Aorta (tissue), 5 donors: ENCODE data around the gene SUSD4. TPM values are rescaled to one million over a fixed set of nuclear protein-coding genes. Genes with fewer than 3 reads are reported as not detected.

Experiments used
- ATAC-seq: fragments of 200-7000 bp; cut with Tn5 transposase; one replicate; pipeline ENCODE4 v1.9.1; 2022; ENCODE audit warnings: moderate library complexity; ENCODE audit not compliant: low FRiP score
- DNase-seq, 2 donors: peaks; one replicate each; pipeline ENCODE4 v3.0.0-alpha.2; 2020
- H3K27ac ChIP-seq, 2 donors: one replicate each; pipeline ENCODE4 v1.5.1; 2013; ENCODE audit warnings: low read length in 2 of 2, mild to moderate bottlenecking in 2 of 2, moderate library complexity in 2 of 2, control low read depth in 1 of 2, inconsistent platforms in 1 of 2, low read depth in 1 of 2
- H3K27me3 ChIP-seq, 2 donors: one replicate each; pipeline ENCODE4 v1.6.1; 2013; ENCODE audit warnings: control low read depth in 1 of 2, low read length in 1 of 2, mild to moderate bottlenecking in 1 of 2, moderate library complexity in 1 of 2; ENCODE audit not compliant: insufficient read depth in 2 of 2, control insufficient read depth in 1 of 2
- H3K36me3 ChIP-seq, 2 donors: one replicate each; pipeline ENCODE4 v1.6.1; 2013; ENCODE audit warnings: control low read depth in 1 of 2, low read length in 1 of 2, mild to moderate bottlenecking in 1 of 2; ENCODE audit not compliant: insufficient read depth in 2 of 2, control insufficient read depth in 1 of 2
- H3K4me1 ChIP-seq, 2 donors: one replicate each; pipeline ENCODE4 v1.6.1; 2013; ENCODE audit warnings: low read length in 2 of 2, control low read depth in 1 of 2, mild to moderate bottlenecking in 1 of 2, moderate library complexity in 1 of 2; ENCODE audit not compliant: insufficient read depth in 2 of 2, control insufficient read depth in 1 of 2
- H3K4me3 ChIP-seq, 2 donors: one replicate each; pipeline ENCODE4 v1.5.1; 2013; ENCODE audit warnings: low read length in 2 of 2, control low read depth in 1 of 2, mild to moderate bottlenecking in 1 of 2
- H3K9me3 ChIP-seq: one replicate; pipeline ENCODE4 v1.6.1; 2013; ENCODE audit warnings: mild to moderate bottlenecking, low read length; ENCODE audit not compliant: control insufficient read depth
- WGBS, 2 donors: extraction: QIAGEN DNeasy Blood & Tissue Kit; methylation state at CpG; one replicate each; pipeline ENCODE4 v1.1.7; 2013; 5-methylcytosine and 5-hydroxymethylcytosine counted together
- intact Hi-C, 2 donors: fragments of 100-400 bp; cut with DNase I; formaldehyde crosslinking; loops; one replicate each; pipeline versions ENCODE4 v1.14.2 to v1.15.0; 2022
- long read RNA-seq, 2 donors: library from polyadenylated mRNA; unstranded; transcript quantifications; one replicate each; pipeline ENCODE4 v2.0.0, GENCODE V29; 2020 to 2021
- polyA plus RNA-seq, 2 donors: library from polyadenylated mRNA; stranded (reverse); fragments of 200-250 nt; gene quantifications; one replicate each; pipeline ENCODE4 v1.2.3, GENCODE V29; 2013
- total RNA-seq, 2 donors: library from RNA; stranded (reverse); fragmentation: NEBNext Ultra II Directional; extraction: Animal tissue kit (Norgen Biotek cat#: 25700); gene quantifications; one replicate each; pipeline ENCODE4 v1.2.1, GENCODE V29; 2021
- donor health status: healthy with polysubstance abuse.
- donor health status: Bipolar disorder and iron deficiency.
- donor health status: DM: no; HTN: no; CAD: no.
- donor health status: DM: no; HTN: no; CAD: no.
- donor health status: DM: yes; HTN: yes; CAD: no.

SUSD4 gene, protein sequence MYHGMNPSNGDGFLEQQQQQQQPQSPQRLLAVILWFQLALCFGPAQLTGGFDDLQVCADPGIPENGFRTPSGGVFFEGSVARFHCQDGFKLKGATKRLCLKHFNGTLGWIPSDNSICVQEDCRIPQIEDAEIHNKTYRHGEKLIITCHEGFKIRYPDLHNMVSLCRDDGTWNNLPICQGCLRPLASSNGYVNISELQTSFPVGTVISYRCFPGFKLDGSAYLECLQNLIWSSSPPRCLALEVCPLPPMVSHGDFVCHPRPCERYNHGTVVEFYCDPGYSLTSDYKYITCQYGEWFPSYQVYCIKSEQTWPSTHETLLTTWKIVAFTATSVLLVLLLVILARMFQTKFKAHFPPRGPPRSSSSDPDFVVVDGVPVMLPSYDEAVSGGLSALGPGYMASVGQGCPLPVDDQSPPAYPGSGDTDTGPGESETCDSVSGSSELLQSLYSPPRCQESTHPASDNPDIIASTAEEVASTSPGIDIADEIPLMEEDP
- under 1 TPM; 0.52 to 0.81 TPM for total RNA-seq
- under 1 TPM; 0.46 to 0.63 TPM for polyA plus RNA-seq
- long read RNA-seq, donor 1, partial matches to known transcripts: 1 of 1 reads
- long read RNA-seq, donor 1, other reads (novel, unspliced or antisense): 0 of 1 reads
- long read RNA-seq, donor 2: 0 reads

- Histone ChIP-seq H3K27ac (no peak within 1 kb of the TSS), H3K36me3 (no peaks in the 10 kb centered on the region), H3K9me3 (no peaks in the 10 kb centered on the region), H3K4me1 (no peaks in the 10 kb centered on the region), H3K27me3 (peaks cover 0 to 2% of the 10 kb centered on the region in 2 donors), H3K4me3 (peak within 1 kb of the TSS; percentile 23 to 60)
- DNase-seq: peak in 1 of 2 donors; percentile 80
- intact Hi-C loops: loop anchor here in 1 of 2 donors (10.0 kb wide), 1 partner anchor 229 kb away; no protein-coding TSS in a partner anchor
- ATAC-seq: peak; percentile 69
- WGBS, 2 donors: 0 to 1% methylated on average over 70 to 111 of the region's 111 CpGs
These were observed at the start of gene SUSD4 for GRCh38 chr1:223363856-223364684. Gene SUSD4 (minus strand): TSS chr1:223364176. CDS start chr1:223363425, 751 bp downstream.

GRCh38 chr1:223413216-223413615 lies 49.2 kb upstream of the SUSD4 start:
- Histone ChIP-seq H3K36me3 (no peaks in the 10 kb centered on the region), H3K4me1 (no peaks in the 10 kb centered on the region), H3K27me3 (no peaks in the 10 kb centered on the region), H3K4me3 (no peak overlapping the region), H3K9me3 (no peaks in the 10 kb centered on the region), H3K27ac (no peak overlapping the region)
- 39 to 40% methylated on average over 2 of the region's 2 CpGs for WGBS, 2 donors
- intact Hi-C loops: no loop called here
- DNase-seq (no peak), ATAC-seq (no peak)

GRCh38 chr1:223411710-223412109 lies 47.7 kb upstream of the SUSD4 start:
- Histone ChIP-seq H3K4me1 (no peaks in the 10 kb centered on the region), H3K27me3 (no peaks in the 10 kb centered on the region), H3K27ac (no peak overlapping the region), H3K4me3 (no peak overlapping the region), H3K36me3 (no peaks in the 10 kb centered on the region), H3K9me3 (no peaks in the 10 kb centered on the region)
- DNase-seq (no peak), ATAC-seq (no peak)
- intact Hi-C loops: no loop called here

DNA sequence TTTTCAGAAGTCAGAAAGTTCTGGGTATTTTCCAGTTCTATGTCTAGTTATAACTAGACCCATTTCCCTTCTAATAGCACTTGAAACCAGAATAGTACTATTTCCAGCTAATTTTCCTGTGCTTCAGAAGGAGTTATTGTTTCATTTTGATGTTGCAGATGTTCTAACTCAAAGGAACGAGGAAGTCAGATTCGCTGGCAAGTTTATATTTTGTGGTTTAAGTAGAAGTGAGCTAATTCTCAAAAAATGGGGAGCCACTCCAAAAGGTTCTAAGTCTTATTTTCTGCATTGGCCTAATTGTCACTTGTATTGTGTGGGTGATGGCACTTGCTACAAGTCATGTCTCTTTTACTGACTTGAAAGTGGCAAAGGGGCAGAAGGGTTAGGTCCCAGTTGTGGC lies 47.3 kb upstream of the SUSD4 start:
- H3K27me3 ChIP-seq: no peaks in the 10 kb centered on the region
- WGBS, 2 donors: 61 to 64% methylated on average over 2 of the region's 2 CpGs
- H3K27ac ChIP-seq: no peak overlapping the region
- DNase-seq (no peak), ATAC-seq (no peak)
- no peaks in the 10 kb centered on the region for H3K4me1 ChIP-seq
- no peak overlapping the region for H3K4me3 ChIP-seq
- intact Hi-C loops: no loop called here
- H3K36me3 ChIP-seq: no peaks in the 10 kb centered on the region
- H3K9me3 ChIP-seq: no peaks in the 10 kb centered on the region

DNA sequence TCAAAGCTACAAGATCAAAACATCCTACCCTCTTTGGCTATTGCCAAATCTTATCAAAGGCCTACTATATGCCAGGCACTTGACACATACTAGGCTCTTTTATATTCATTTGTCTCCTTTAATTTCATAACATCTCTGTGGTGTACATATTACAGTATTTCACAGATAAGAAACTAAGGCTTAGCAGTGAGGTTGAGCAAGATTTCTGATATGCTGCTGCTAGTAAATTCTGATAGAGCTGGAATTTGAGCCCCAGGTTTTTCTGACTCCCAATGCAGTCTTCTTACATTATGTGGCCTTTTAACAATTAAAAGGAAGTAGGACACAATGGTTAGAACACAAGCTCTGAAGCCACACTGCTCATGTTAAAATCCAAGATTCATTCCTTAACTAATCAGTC lies 46.1 kb upstream of the SUSD4 start:
- Histone ChIP-seq H3K27ac (no peak overlapping the region), H3K27me3 (no peaks in the 10 kb centered on the region), H3K9me3 (no peaks in the 10 kb centered on the region), H3K4me3 (no peak overlapping the region), H3K4me1 (no peaks in the 10 kb centered on the region), H3K36me3 (no peaks in the 10 kb centered on the region)
- DNase-seq: no peak
- ATAC-seq: no peak
- intact Hi-C loops: no loop called here

GRCh38 chr1:223405507-223405906 lies 41.5 kb upstream of the SUSD4 start:
- H3K4me1 ChIP-seq: no peaks in the 10 kb centered on the region
- intact Hi-C loops: no loop called here
- no peaks in the 10 kb centered on the region for H3K9me3 ChIP-seq
- DNase-seq (no peak), ATAC-seq (no peak)
- 90 to 97% methylated on average over 3 of the region's 3 CpGs for WGBS, 2 donors
- H3K27me3 ChIP-seq: peaks cover 0 to 4% of the 10 kb centered on the region in 2 donors
- H3K4me3 ChIP-seq: no peak overlapping the region
- no peaks in the 10 kb centered on the region for H3K36me3 ChIP-seq
- no peak overlapping the region for H3K27ac ChIP-seq

DNA sequence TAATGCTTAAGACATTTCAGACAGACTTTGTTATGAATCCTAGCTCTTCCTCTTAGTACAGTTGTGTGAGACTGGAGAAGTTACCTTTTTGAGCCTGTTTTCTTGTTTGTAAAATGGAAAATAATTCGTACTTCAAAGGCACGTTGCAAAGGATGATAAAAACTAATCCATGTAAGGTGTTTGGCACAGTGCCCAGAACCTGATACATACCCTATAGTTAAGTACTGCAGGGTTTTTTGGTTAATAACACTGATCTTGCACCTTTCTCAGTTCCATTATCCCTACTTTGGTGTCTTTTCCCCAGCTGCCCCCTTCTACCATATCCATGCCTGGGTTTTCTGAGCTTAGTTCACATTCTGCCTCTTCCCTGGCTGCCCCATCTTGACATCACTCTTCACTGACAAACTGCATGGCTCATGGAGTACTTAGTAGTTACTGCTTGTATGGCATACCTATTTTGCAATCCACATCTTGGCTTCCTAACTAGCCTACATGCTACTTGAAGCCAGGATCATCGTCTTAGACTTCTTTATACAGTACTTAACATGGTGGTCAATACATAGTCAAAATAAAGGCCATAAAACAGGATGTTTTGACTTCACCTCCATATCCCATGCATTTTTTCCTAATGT lies 39.3 kb upstream of the SUSD4 start:
- Histone ChIP-seq H3K4me3 (no peak overlapping the region), H3K4me1 (no peaks in the 10 kb centered on the region), H3K27ac (no peak overlapping the region), H3K27me3 (peaks cover 0 to 4% of the 10 kb centered on the region in 2 donors), H3K9me3 (no peaks in the 10 kb centered on the region), H3K36me3 (no peaks in the 10 kb centered on the region)
- WGBS, 2 donors: 76 to 77% methylated on average over 3 of the region's 3 CpGs
- ATAC-seq (no peak), DNase-seq (no peak)
- intact Hi-C loops: no loop called here

GRCh38 chr1:223402790-223403142 lies 38.8 kb upstream of the SUSD4 start:
- WGBS, 2 donors: 68 to 78% methylated on average over 2 of the region's 2 CpGs
- H3K27ac ChIP-seq: no peak overlapping the region
- H3K36me3 ChIP-seq: no peaks in the 10 kb centered on the region
- no peak for DNase-seq
- intact Hi-C loops: no loop called here
- H3K9me3 ChIP-seq: no peaks in the 10 kb centered on the region
- peaks cover 0 to 4% of the 10 kb centered on the region in 2 donors for H3K27me3 ChIP-seq
- H3K4me1 ChIP-seq: no peaks in the 10 kb centered on the region
- no peak for ATAC-seq
- no peak overlapping the region for H3K4me3 ChIP-seq
